ENCODE measurements around the gene KLK4.

The KLK4 gene

GRCh38 chr19:50857366-50857765 is 53.8 kb downstream of the KLK4 start:
- Histone ChIP-seq H3K36me3 (replicated peaks; ENCODE audit: insufficient read depth, low read length) (no peaks in the 10 kb centered on the region), H3K27me3 (replicated peaks; ENCODE audit: insufficient read depth, low read length) (peaks cover 55% of the 10 kb centered on the region), H3K79me2 (ENCODE audit: low read length) (no peaks in the 10 kb centered on the region), H3K9ac (ENCODE audit: low read length) (no peak overlapping the region), H4K20me1 (ENCODE audit: insufficient read depth, low read length) (no peaks in the 10 kb centered on the region), H3F3A (ENCODE audit: insufficient read depth, low read length) (no peaks in the 10 kb centered on the region), H3K9me2 (replicated peaks; ENCODE audit: insufficient read depth, low read length) (no peaks in the 10 kb centered on the region), H3K4me2 (ENCODE audit: low read depth, low read length) (no peak overlapping the region), H3K27ac (ENCODE audit: low read length) (no peak overlapping the region), H3K9me3 (replicated peaks; ENCODE audit: insufficient read depth, low read length) (no peaks in the 10 kb centered on the region), H2AFZ (ENCODE audit: low read length) (no peak overlapping the region), H3K4me1 (ENCODE audit: low read length) (no peaks in the 10 kb centered on the region), H3K4me3 (ENCODE audit: low read length) (no peak overlapping the region)
- no peak for DNase-seq
- TF ChIP-seq EZH2 (optimal IDR thresholded peaks at IDR 0.05; ENCODE audit: low read depth, low read length) (no peak), EZH2phosphoT487 (IDR thresholded peaks at IDR 0.05; ENCODE audit: low read length) (no peak)

Data from MM.1S (cell line).